ENCODE data around the gene HDAC4. TPM values are rescaled to one million over a fixed set of nuclear protein-coding genes. Genes with fewer than 3 reads are reported as not detected.

HDAC4 gene
- total and polyA plus RNA-seq, 2 donors (not counting 1 experiment from before 2014, with no cell fraction given), result 13.5 to 46.0 TPM

- CTCF ChIA-PET, result no interaction called here
- Histone ChIP-seq H3K9ac (ENCODE audit: low read length) (no peak overlapping the region), H3K27ac (ENCODE audit: low read length in 2 of 2) (no peak overlapping the region), H2AFZ (ENCODE audit: insufficient read depth, low read depth, low read length, poor library complexity, severe bottlenecking) (no peak overlapping the region), H3K4me3 (ENCODE audit: control extremely low read depth in 1 of 5, extremely low read depth in 1 of 5, insufficient read depth in 1 of 5, low read depth in 2 of 5, low read length in 4 of 5) (no peak overlapping the region), H3K36me3 (replicated peaks in 1 of 2; ENCODE audit: control extremely low read depth in 1 of 2, control insufficient read depth in 1 of 2, extremely low read depth in 1 of 2, insufficient read depth in 2 of 2, low read length in 1 of 2) (no peaks in the 10 kb centered on the region), H3K27me3 (replicated peaks in 1 of 4; ENCODE audit: control extremely low read depth in 1 of 4, control insufficient read depth in 3 of 4, insufficient read depth in 4 of 4, low read length in 3 of 4) (peaks cover 0 to 7% (median 3%) of the 10 kb centered on the region in 4 experiments), H4K20me1 (ENCODE audit: control insufficient read depth, insufficient read depth, low read length, poor library complexity, severe bottlenecking) (peaks cover 15% of the 10 kb centered on the region), H3K4me1 (ENCODE audit: control insufficient read depth in 2 of 2, insufficient read depth in 2 of 2, low read length in 2 of 2) (peaks cover 11 to 25% of the 10 kb centered on the region in 2 donors), H3K4me2 (replicated peaks; ENCODE audit: low read depth, low read length, poor library complexity, severe bottlenecking) (peak overlapping the region; percentile 44), H3K79me2 (ENCODE audit: control insufficient read depth, insufficient read depth, low read length) (peaks cover 16% of the 10 kb centered on the region), H3K9me3 (ENCODE audit: control extremely low read depth in 1 of 3, control insufficient read depth in 2 of 3, insufficient read depth in 1 of 3, low read length in 2 of 3) (no peaks in the 10 kb centered on the region)
- 90% methylated on average over 6 of the region's 6 CpGs for WGBS (ENCODE audit: insufficient coverage)
- H3K9me3 Mint-ChIP-seq (ENCODE audit: insufficient read depth), result no peaks in the 10 kb centered on the region
- intact Hi-C loops (cut with micrococcal nuclease), result no loop called here
- ATAC-seq (ENCODE audit: low read depth) (no peak), DNase-seq (no peak)
- no peaks in the 10 kb centered on the region for H3K27me3 Mint-ChIP-seq
- H3K27ac Mint-ChIP-seq, result no peak overlapping the region
- H3K4me1 Mint-ChIP-seq, result peaks cover 10% of the 10 kb centered on the region
- TF ChIP-seq EZH2 (IDR thresholded peaks at IDR 0.05; ENCODE audit: borderline replicate concordance, insufficient read depth, low read depth, low read length, poor library complexity, severe bottlenecking) (no peak), CTCF (IDR thresholded peaks at IDR 0.05) (no peak)
- POLR2A ChIA-PET, result no interaction called here
- no peak overlapping the region for H3K4me3 Mint-ChIP-seq
Observed at GRCh38 chr2:239232195-239232578, 168.6 kb downstream of the HDAC4 start.

DNA sequence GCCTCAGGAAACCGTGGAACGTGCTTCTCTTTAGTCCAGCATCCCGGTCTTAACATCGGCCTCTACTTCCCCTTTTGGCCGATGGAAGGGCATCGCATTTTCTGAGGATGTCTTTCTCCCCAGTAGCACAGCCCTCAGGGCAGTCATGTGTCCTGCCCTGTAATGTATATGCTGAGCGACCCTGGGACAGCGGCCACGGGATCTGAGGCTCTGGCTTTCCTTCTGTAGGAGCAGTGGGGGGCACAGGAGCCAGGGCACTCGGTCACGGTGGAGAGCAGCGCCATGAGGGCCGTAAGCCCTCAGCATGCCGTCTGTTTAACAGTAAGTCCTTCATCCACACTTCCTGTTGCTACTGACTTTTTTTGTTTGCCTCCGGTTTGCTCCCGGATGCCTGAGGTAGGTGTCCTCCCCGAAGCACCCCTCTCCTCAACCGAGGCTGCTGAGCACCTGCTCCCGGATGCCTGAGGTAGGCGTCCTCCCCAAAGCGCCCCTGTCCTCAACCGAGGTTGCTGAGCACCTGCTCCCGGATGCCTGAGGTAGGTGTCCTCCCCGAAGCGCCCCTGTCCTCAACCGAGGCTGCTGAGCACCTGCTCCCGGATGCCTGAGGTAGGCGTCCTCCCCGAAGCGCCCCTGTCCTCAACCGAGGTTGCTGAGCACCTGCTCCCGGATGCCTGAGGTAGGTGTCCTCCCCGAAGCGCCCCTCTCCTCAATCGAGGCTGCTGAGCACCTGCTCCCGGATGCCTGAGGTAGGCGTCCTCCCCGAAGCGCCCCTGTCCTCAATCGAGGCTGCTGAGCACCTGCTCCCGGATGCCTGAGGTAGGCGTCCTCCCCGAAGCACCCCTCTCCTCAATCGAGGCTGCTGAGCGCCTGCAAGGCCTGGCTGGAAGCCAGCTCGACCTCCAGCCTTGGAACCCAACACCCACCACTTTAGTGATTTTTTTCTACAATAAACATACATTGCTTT is 169.3 kb downstream of the HDAC4 start:
- no peaks in the 10 kb centered on the region for H3K27me3 Mint-ChIP-seq
- peak overlapping the region; percentile 5 for H3K4me3 Mint-ChIP-seq
- Histone ChIP-seq H3K4me3 (ENCODE audit: control extremely low read depth in 1 of 5, extremely low read depth in 1 of 5, insufficient read depth in 1 of 5, low read depth in 2 of 5, low read length in 4 of 5) (peak overlapping the region in 3 of 5 experiments; percentile 29 to 44 (median 42)), H4K20me1 (ENCODE audit: control insufficient read depth, insufficient read depth, low read length, poor library complexity, severe bottlenecking) (peaks cover 15% of the 10 kb centered on the region), H3K36me3 (replicated peaks in 1 of 2; ENCODE audit: control extremely low read depth in 1 of 2, control insufficient read depth in 1 of 2, extremely low read depth in 1 of 2, insufficient read depth in 2 of 2, low read length in 1 of 2) (no peaks in the 10 kb centered on the region), H3K4me1 (ENCODE audit: control insufficient read depth in 2 of 2, insufficient read depth in 2 of 2, low read length in 2 of 2) (peaks cover 11 to 20% of the 10 kb centered on the region in 2 donors), H3K9me3 (ENCODE audit: control extremely low read depth in 1 of 3, control insufficient read depth in 2 of 3, insufficient read depth in 1 of 3, low read length in 2 of 3) (no peaks in the 10 kb centered on the region), H2AFZ (ENCODE audit: insufficient read depth, low read depth, low read length, poor library complexity, severe bottlenecking) (peak overlapping the region; percentile 33), H3K27me3 (replicated peaks in 1 of 4; ENCODE audit: control extremely low read depth in 1 of 4, control insufficient read depth in 3 of 4, insufficient read depth in 4 of 4, low read length in 3 of 4) (peaks cover 0 to 7% (median 3%) of the 10 kb centered on the region in 4 experiments), H3K79me2 (ENCODE audit: control insufficient read depth, insufficient read depth, low read length) (peaks cover 16% of the 10 kb centered on the region), H3K9ac (ENCODE audit: low read length) (peak overlapping the region; percentile 50), H3K27ac (ENCODE audit: low read length in 2 of 2) (no peak overlapping the region), H3K4me2 (replicated peaks; ENCODE audit: low read depth, low read length, poor library complexity, severe bottlenecking) (peak overlapping the region; percentile 71)
- intact Hi-C loops (cut with micrococcal nuclease), result no loop called here
- H3K4me1 Mint-ChIP-seq, result peaks cover 11% of the 10 kb centered on the region
- WGBS (ENCODE audit: insufficient coverage), result 62% methylated on average over 23 of the region's 46 CpGs
- no peak for TF ChIP-seq EZH2 (IDR thresholded peaks at IDR 0.05; ENCODE audit: borderline replicate concordance, insufficient read depth, low read depth, low read length, poor library complexity, severe bottlenecking)
- no peak for TF ChIP-seq CTCF (IDR thresholded peaks at IDR 0.05)
- DNase-seq, result no peak
- H3K9me3 Mint-ChIP-seq (ENCODE audit: insufficient read depth), result no peaks in the 10 kb centered on the region
- CTCF ChIA-PET, result no interaction called here
- POLR2A ChIA-PET, result no interaction called here
- no peak for ATAC-seq (ENCODE audit: low read depth)
- no peak overlapping the region for H3K27ac Mint-ChIP-seq
